Kidney epithelial cell (primary cell): ENCODE data around the gene ASRGL1. TPM values are rescaled to one million over a fixed set of nuclear protein-coding genes. Genes with fewer than 3 reads are reported as not detected.

Experiments
- DNase-seq: peaks from one replicate; pipeline ENCODE4 v3.0.0-alpha.2; 2010; ENCODE audit warnings: low read depth
- H3K27me3 ChIP-seq: 2 replicates; pipeline ENCODE4 v1.6.0; 2011; ENCODE audit warnings: low read length; ENCODE audit not compliant: control insufficient read depth, insufficient read depth
- H3K36me3 ChIP-seq: 2 replicates; pipeline ENCODE4 v1.5.1; 2011; ENCODE audit warnings: low read length; ENCODE audit not compliant: control insufficient read depth, insufficient read depth
- H3K4me3 ChIP-seq: 2 replicates; pipeline ENCODE4 v1.5.1; 2011; ENCODE audit warnings: low read depth, mild to moderate bottlenecking, control low read depth, low read length
- total RNA-seq: library from RNA; depleted of rRNA; stranded (reverse); fragments of >200 nt; gene quantifications from 2 replicates; pipeline ENCODE4 v1.2.3, GENCODE V29; 2015
- TF ChIP-seq, protein P1 (sequence below): IDR thresholded peaks from 2 replicates; pipeline ENCODE4 v1.5.1; 2011; ENCODE audit warnings: mild to moderate bottlenecking, moderate library complexity, low read length, control low read depth, inconsistent platforms; ENCODE audit not compliant: insufficient read depth, poor library complexity, severe bottlenecking

ASRGL1 gene
- total RNA-seq, 1 donor from 2014 or later, result 20.3 TPM

- Histone ChIP-seq H3K27me3 (no peaks in the 10 kb centered on the region), H3K4me3 (no peak overlapping the region), H3K36me3 (no peaks in the 10 kb centered on the region)
- TF ChIP-seq, protein P1, sequence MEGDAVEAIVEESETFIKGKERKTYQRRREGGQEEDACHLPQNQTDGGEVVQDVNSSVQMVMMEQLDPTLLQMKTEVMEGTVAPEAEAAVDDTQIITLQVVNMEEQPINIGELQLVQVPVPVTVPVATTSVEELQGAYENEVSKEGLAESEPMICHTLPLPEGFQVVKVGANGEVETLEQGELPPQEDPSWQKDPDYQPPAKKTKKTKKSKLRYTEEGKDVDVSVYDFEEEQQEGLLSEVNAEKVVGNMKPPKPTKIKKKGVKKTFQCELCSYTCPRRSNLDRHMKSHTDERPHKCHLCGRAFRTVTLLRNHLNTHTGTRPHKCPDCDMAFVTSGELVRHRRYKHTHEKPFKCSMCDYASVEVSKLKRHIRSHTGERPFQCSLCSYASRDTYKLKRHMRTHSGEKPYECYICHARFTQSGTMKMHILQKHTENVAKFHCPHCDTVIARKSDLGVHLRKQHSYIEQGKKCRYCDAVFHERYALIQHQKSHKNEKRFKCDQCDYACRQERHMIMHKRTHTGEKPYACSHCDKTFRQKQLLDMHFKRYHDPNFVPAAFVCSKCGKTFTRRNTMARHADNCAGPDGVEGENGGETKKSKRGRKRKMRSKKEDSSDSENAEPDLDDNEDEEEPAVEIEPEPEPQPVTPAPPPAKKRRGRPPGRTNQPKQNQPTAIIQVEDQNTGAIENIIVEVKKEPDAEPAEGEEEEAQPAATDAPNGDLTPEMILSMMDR, result no peak
- DNase-seq, result no peak
These were observed 58.8 kb downstream of the ASRGL1 start for GRCh38 chr11:62395885-62396551.

GRCh38 chr11:62398011-62398994 lies 61.1 kb downstream of the ASRGL1 start:
- Histone ChIP-seq H3K27me3 (no peaks in the 10 kb centered on the region), H3K4me3 (no peak overlapping the region), H3K36me3 (no peaks in the 10 kb centered on the region)
- TF ChIP-seq, protein P1, result no peak
- DNase-seq, result no peak

DNA sequence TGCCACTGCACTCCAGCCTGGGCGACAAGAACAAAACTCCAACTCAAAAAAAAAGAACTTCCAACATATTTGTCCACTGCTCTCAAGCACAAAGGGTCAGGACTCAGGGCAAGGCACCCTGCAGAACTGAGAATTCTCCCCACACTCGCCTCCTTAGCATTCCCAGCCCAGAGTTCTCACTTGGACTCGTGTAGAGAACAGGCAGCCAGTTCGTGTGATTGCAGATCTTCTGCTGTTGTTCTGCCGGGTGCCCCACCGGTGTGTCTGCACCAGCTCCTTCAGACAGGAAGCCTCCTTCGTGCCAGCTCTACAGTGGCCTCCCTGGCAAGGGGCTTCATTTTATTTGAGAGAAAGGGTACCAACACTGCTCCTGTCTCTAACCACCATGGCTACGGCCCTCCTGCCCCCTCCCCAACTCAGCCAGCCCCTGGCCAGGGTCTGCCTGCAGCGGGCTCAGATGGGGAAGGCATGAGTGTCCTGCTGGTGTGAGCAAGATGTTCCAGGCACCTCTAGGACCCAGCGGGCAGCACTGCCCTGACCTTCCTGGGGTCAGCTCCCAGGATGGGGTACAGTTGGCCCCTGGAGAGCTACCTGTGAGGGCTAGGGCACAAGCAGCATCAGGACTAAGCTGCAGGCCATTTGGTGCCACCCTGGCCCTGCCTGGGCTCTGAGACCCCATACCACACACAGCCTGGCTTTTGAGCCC lies 62.1 kb downstream of the ASRGL1 start:
- TF ChIP-seq, protein P1, result no peak
- no peak for DNase-seq
- Histone ChIP-seq H3K36me3 (no peaks in the 10 kb centered on the region), H3K27me3 (no peaks in the 10 kb centered on the region), H3K4me3 (no peak overlapping the region)

DNA sequence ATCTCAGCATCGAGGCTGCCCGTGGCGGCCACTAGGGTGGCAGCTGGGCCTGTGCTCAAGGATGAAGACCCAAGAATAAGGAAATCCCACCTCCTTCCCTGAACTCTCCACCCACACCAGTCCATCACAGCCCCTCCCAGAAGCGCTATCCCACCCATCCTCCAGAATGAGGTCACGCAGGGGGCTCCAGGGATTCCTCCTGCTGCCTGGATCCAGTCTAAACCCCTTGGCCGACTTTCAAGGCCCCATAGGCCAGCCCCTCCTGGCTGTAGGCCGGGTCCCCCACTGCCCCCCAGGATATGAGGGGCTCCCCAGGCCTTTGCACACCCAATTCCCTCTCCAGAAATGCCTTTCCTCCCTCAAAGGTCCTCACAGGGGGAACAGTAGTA lies 62.6 kb downstream of the ASRGL1 start:
- Histone ChIP-seq H3K27me3 (no peaks in the 10 kb centered on the region), H3K36me3 (no peaks in the 10 kb centered on the region), H3K4me3 (no peak overlapping the region)
- TF ChIP-seq, protein P1, result no peak
- no peak for DNase-seq

- H3K36me3 ChIP-seq, result no peaks in the 10 kb centered on the region
- TF ChIP-seq, protein P1, result no peak
- H3K4me3 ChIP-seq, result no peak overlapping the region
- no peak for DNase-seq
- H3K27me3 ChIP-seq, result no peaks in the 10 kb centered on the region
These were observed 63.0 kb downstream of the ASRGL1 start for GRCh38 chr11:62400281-62400680.
